NCI-H460 (cell line): ENCODE results near the gene FAR2. TPM values are rescaled to one million over a fixed set of nuclear protein-coding genes. Genes with fewer than 3 reads are reported as not detected.

Experiments
- DNase-seq: peaks from one replicate; pipeline ENCODE4 v3.0.0-alpha.2; 2016; ENCODE audit warnings: low read depth; ENCODE audit errors: extremely low read depth
- total RNA-seq: library from RNA; depleted of rRNA; stranded (reverse); fragments of >200 nt; shearing (Covaris generic); gene quantifications from 2 replicates; pipeline ENCODE4 v1.2.3, GENCODE V29; 2014

Gene FAR2
- total RNA-seq, 1 experiment from 2014 or later = not detected

- DNase-seq = no peak
These were observed 165.3 kb downstream of the FAR2 start for GRCh38 chr12:29314416-29314815.

- no peak for DNase-seq
These were observed 167.7 kb downstream of the FAR2 start for GRCh38 chr12:29316752-29317151.

- DNase-seq = peak; percentile 53
These were observed 168.7 kb downstream of the FAR2 start for GRCh38 chr12:29317556-29318363.

GRCh38 chr12:29320295-29321085, 171.4 kb downstream of the FAR2 start:
- DNase-seq = no peak

- DNase-seq = no peak
These were observed 173.1 kb downstream of the FAR2 start for GRCh38 chr12:29322157-29322556.

GRCh38 chr12:29329411-29329810, 180.3 kb downstream of the FAR2 start:
- DNase-seq = no peak

- DNase-seq = no peak
These were observed 184.1 kb downstream of the FAR2 start for GRCh38 chr12:29333178-29333577.

GRCh38 chr12:29334937-29335336, 185.9 kb downstream of the FAR2 start:
- DNase-seq = no peak

GRCh38 chr12:29337325-29337724, 188.2 kb downstream of the FAR2 start:
- no peak for DNase-seq

- no peak for DNase-seq
These were observed 194.1 kb downstream of the FAR2 start for GRCh38 chr12:29343022-29343799.

- no peak for DNase-seq
These were observed 197.8 kb downstream of the FAR2 start for GRCh38 chr12:29346769-29347421.

GRCh38 chr12:29350080-29350479, 201.0 kb downstream of the FAR2 start:
- DNase-seq = no peak

GRCh38 chr12:29354954-29355353, 205.9 kb downstream of the FAR2 start:
- DNase-seq = no peak

- DNase-seq = no peak
These were observed 216.0 kb downstream of the FAR2 start for GRCh38 chr12:29365091-29365490.

- DNase-seq = no peak
These were observed 224.9 kb downstream of the FAR2 start for GRCh38 chr12:29374012-29374411.

- DNase-seq = no peak
These were observed 225.8 kb downstream of the FAR2 start for GRCh38 chr12:29374913-29375312.

GRCh38 chr12:29376118-29376517, 227.0 kb downstream of the FAR2 start:
- DNase-seq = no peak

GRCh38 chr12:29380536-29381523, 231.8 kb downstream of the FAR2 start, which contains the start of gene ERGIC2:
Gene ERGIC2, minus strand, starts transcription at chr12:29381172. Its CDS starts 9,539 bp downstream, at chr12:29371633.
- DNase-seq = peak; percentile 98

GRCh38 chr12:29382251-29382650, 233.2 kb downstream of the FAR2 start:
- no peak for DNase-seq
